HCT116 (cell line): Measurements from ENCODE around the gene SYT7.

Source experiments
- CTCF ChIP-seq, 3 experiments: fragments of 200-600 bp in 1 of 3; sonication (generic) in 1 of 3; IDR thresholded peaks in 2 of 3; conservative IDR thresholded peaks in 1 of 3; 2 replicates each; pipeline ENCODE4 v1.5.1; 2012 to 2017; ENCODE audit warnings: low read depth in 2 of 3, low read length in 2 of 3, antibody characterized with exemption in 1 of 3, borderline replicate concordance in 1 of 3, control low read depth in 1 of 3, mild to moderate bottlenecking in 1 of 3, mixed read lengths in 1 of 3, mixed run types in 1 of 3, moderate library complexity in 1 of 3; ENCODE audit not compliant: insufficient read depth in 1 of 3
- ELF1 ChIP-seq: IDR thresholded peaks from 2 replicates; pipeline ENCODE4 v1.6.1; 2012; ENCODE audit warnings: low read depth, borderline replicate concordance
- JUND ChIP-seq: IDR thresholded peaks from 2 replicates; pipeline ENCODE4 v1.6.1; 2012
- MAX ChIP-seq: IDR thresholded peaks from 2 replicates; pipeline ENCODE4 v1.6.1; 2012
- POLR2A ChIP-seq: IDR thresholded peaks from 2 replicates; pipeline ENCODE4 v1.7.0; 2011; ENCODE audit warnings: borderline replicate concordance; ENCODE audit not compliant: insufficient read depth, insufficient read length; ENCODE audit errors: extremely low read depth
- POLR2AphosphoS5 ChIP-seq: IDR thresholded peaks from 2 replicates; pipeline ENCODE4 v1.6.1; 2011; ENCODE audit warnings: mild to moderate bottlenecking, low read depth, low read length, moderate library complexity
- RAD21 ChIP-seq: IDR thresholded peaks from 2 replicates; pipeline ENCODE4 v1.6.1; 2012; ENCODE audit warnings: low read depth, mild to moderate bottlenecking
- REST ChIP-seq: IDR thresholded peaks from 2 replicates; pipeline ENCODE4 v1.6.1; 2012; ENCODE audit warnings: low read depth
- SIN3A ChIP-seq: IDR thresholded peaks from 2 replicates; pipeline ENCODE4 v1.6.1; 2012; ENCODE audit warnings: low read depth
- SRF ChIP-seq: IDR thresholded peaks from 2 replicates; pipeline ENCODE4 v1.6.1; 2012; ENCODE audit warnings: low read depth
- ZBTB33 ChIP-seq: IDR thresholded peaks from 2 replicates; pipeline ENCODE4 v1.6.1; 2011; ENCODE audit warnings: mild to moderate bottlenecking, low read length, moderate library complexity; ENCODE audit not compliant: insufficient replicate concordance; ENCODE audit errors: extremely low read depth

- TF ChIP-seq ZBTB33, result no peak
- no peak for TF ChIP-seq MAX
- no peak for TF ChIP-seq POLR2A
- TF ChIP-seq RAD21, result peak; percentile 24; the same call in 1 of the 2 replicates
- 0 out of 6 replicates have a peak, but pooled peaks of 2 of the 3 experiments have one; percentile 7 to 10 for TF ChIP-seq CTCF (IDR thresholded peaks at IDR 0.05 in 2 of 3, conservative IDR thresholded peaks at IDR 0.05 in 1 of 3; ENCODE audit: borderline replicate concordance in 1 of 3, insufficient read depth in 1 of 3, low read depth in 2 of 3, low read length in 2 of 3)
- TF ChIP-seq SIN3A, result no peak
- no peak for TF ChIP-seq REST
- TF ChIP-seq POLR2AphosphoS5, result no peak
- TF ChIP-seq SRF, result no peak
- TF ChIP-seq ELF1, result no peak
- TF ChIP-seq JUND, result no peak
Observed at GRCh38 chr11:61536676-61537270, 44.1 kb downstream of the SYT7 start.
